GM23338 (cell line): ENCODE data around the gene FCER2. TPM values are rescaled to one million over a fixed set of nuclear protein-coding genes. Genes with fewer than 3 reads are reported as not detected.

Experiments
- ATAC-seq: fragments of 200-7000 bp; cut with Tn5 transposase; 3 replicates; pipeline ENCODE4 v1.9.1; 2020
- DNase-seq: peaks from one replicate; pipeline ENCODE4 v3.0.0-alpha.2; 2015; ENCODE audit warnings: low spot score
- H2AFZ ChIP-seq: fragments of 200-600 bp; sonication (generic); 2 replicates; pipeline ENCODE4 v1.8.0; 2016; ENCODE audit warnings: antibody characterized with exemption, mild to moderate bottlenecking, moderate library complexity
- H3F3A ChIP-seq: fragments of 200-600 bp; sonication (generic); replicated peaks from 2 replicates; pipeline ENCODE4 v1.8.0; 2017; ENCODE audit warnings: antibody characterized with exemption, mixed run types, low read depth
- H3K27ac ChIP-seq: fragments of 200-600 bp; sonication (generic); 2 replicates; pipeline ENCODE4 v1.6.1; 2016; ENCODE audit warnings: low read depth
- H3K27me3 ChIP-seq: fragments of 200-600 bp; sonication (generic); 2 replicates; pipeline ENCODE4 v1.8.0; 2016; ENCODE audit warnings: mild to moderate bottlenecking, mixed run types, moderate library complexity; ENCODE audit not compliant: insufficient read depth
- H3K36me3 ChIP-seq: fragments of 200-600 bp; sonication (generic); 2 replicates; pipeline ENCODE4 v1.8.0; 2016; ENCODE audit warnings: mild to moderate bottlenecking; ENCODE audit not compliant: insufficient read depth
- H3K4me1 ChIP-seq: fragments of 200-600 bp; sonication (generic); 2 replicates; pipeline ENCODE4 v1.8.0; 2016; ENCODE audit warnings: mild to moderate bottlenecking, moderate library complexity; ENCODE audit not compliant: insufficient read depth
- H3K4me2 ChIP-seq: fragments of 200-600 bp; sonication (generic); 2 replicates; pipeline ENCODE4 v1.7.1; 2017; ENCODE audit warnings: mixed run types
- H3K4me3 ChIP-seq: fragments of 200-600 bp; sonication (generic); 2 replicates; pipeline ENCODE4 v1.6.1; 2016; ENCODE audit warnings: mixed run types
- H3K79me2 ChIP-seq: fragments of 200-600 bp; sonication (generic); replicated peaks from 2 replicates; pipeline ENCODE4 v1.8.0; 2017; ENCODE audit warnings: mild to moderate bottlenecking; ENCODE audit not compliant: insufficient read depth
- H3K9me2 ChIP-seq: fragments of 200-600 bp; sonication (generic); 2 replicates; pipeline ENCODE4 v1.8.0; 2017; ENCODE audit not compliant: insufficient read depth
- H4K20me1 ChIP-seq: fragments of 200-600 bp; sonication (generic); replicated peaks from 2 replicates; pipeline ENCODE4 v1.8.0; 2017; ENCODE audit warnings: mild to moderate bottlenecking; ENCODE audit not compliant: insufficient read depth
- H3K27ac Mint-ChIP-seq: 2 replicates; pipeline ENCODE4 v1.8.0; 2020; ENCODE audit warnings: inconsistent platforms, mild to moderate bottlenecking, moderate library complexity, mixed read lengths
- H3K27me3 Mint-ChIP-seq: 3 replicates; pipeline ENCODE4 v1.8.0; 2022; ENCODE audit warnings: low read depth, mild to moderate bottlenecking, moderate library complexity, mixed read lengths, inconsistent platforms; ENCODE audit not compliant: insufficient read depth, poor library complexity
- H3K36me3 Mint-ChIP-seq: 3 replicates; pipeline ENCODE4 v1.8.0; 2021; ENCODE audit warnings: low read depth, mild to moderate bottlenecking, inconsistent platforms, moderate library complexity, mixed read lengths
- H3K4me1 Mint-ChIP-seq: 3 replicates; pipeline ENCODE4 v1.8.0; 2020; ENCODE audit warnings: mild to moderate bottlenecking, inconsistent platforms, mixed read lengths
- H3K4me3 Mint-ChIP-seq: 3 replicates; pipeline ENCODE4 v1.8.0; 2021; ENCODE audit warnings: moderate library complexity, mild to moderate bottlenecking, inconsistent platforms, mixed read lengths
- H3K9me3 Mint-ChIP-seq: 3 replicates; pipeline ENCODE4 v1.8.0; 2020; ENCODE audit warnings: moderate library complexity, mild to moderate bottlenecking, inconsistent platforms, mixed read lengths
- CREB1 ChIP-seq: fragments of 250-450 bp; sonication (Bioruptor Pico); IDR thresholded peaks from 2 replicates; pipeline ENCODE4 v1.5.0; 2020; ENCODE audit warnings: low read depth, mild to moderate bottlenecking, moderate library complexity
- EZH2 ChIP-seq: fragments of 200-600 bp; sonication (generic); IDR thresholded peaks from one replicate; pipeline ENCODE4 v1.8.0; 2017; ENCODE audit warnings: antibody characterized with exemption, mild to moderate bottlenecking, low read depth; ENCODE audit not compliant: unreplicated experiment
- EZH2phosphoT487 ChIP-seq: fragments of 200-600 bp; sonication (generic); IDR thresholded peaks from one replicate; pipeline ENCODE4 v1.8.1; 2018; ENCODE audit warnings: antibody characterized with exemption; ENCODE audit not compliant: unreplicated experiment
- NANOG ChIP-seq: IDR thresholded peaks from 2 replicates; pipeline ENCODE4 v1.6.1; 2016; ENCODE audit warnings: antibody characterized with exemption, borderline replicate concordance
- POLR2AphosphoS5 ChIP-seq: IDR thresholded peaks from 2 replicates; pipeline ENCODE4 v1.6.1; 2016; ENCODE audit warnings: antibody characterized with exemption, low read depth
- ZNF114 ChIP-seq: fragments of 250-450 bp; sonication (Bioruptor Pico); IDR thresholded peaks from 2 replicates; pipeline ENCODE4 v1.5.0; 2020; ENCODE audit warnings: mild to moderate bottlenecking, moderate library complexity
- ZNF331 ChIP-seq: fragments of 250-450 bp; sonication (Bioruptor Pico); IDR thresholded peaks from 2 replicates; pipeline ENCODE4 v1.5.0; 2020; ENCODE audit warnings: low read depth, mild to moderate bottlenecking, moderate library complexity
- polyA plus RNA-seq: library from polyadenylated mRNA; unstranded; fragments of >200 nt; fragmentation: Nextera tagmentation; extraction: Ambion mirVana; gene quantifications from 2 replicates; pipeline ENCODE4 v1.2.1, GENCODE V29; 2016
- total RNA-seq: library from RNA; depleted of rRNA; stranded (reverse); fragments of >200 nt; shearing (Covaris generic); gene quantifications from 2 replicates; pipeline ENCODE4 v1.2.3, GENCODE V29; 2014
- TF ChIP-seq, protein P1 (sequence below): IDR thresholded peaks from one replicate; pipeline ENCODE4 v1.6.1; 2018; ENCODE audit warnings: antibody characterized with exemption; ENCODE audit not compliant: unreplicated experiment
- TF ChIP-seq, protein P2 (sequence below): fragments of 250-450 bp; sonication (Bioruptor Pico); IDR thresholded peaks from 2 replicates; pipeline ENCODE4 v1.5.0; 2020; ENCODE audit warnings: mild to moderate bottlenecking, moderate library complexity
- TF ChIP-seq, protein P3 (sequence below): IDR thresholded peaks from 2 replicates; pipeline ENCODE4 v1.6.1; 2016; ENCODE audit warnings: antibody characterized with exemption
- TF ChIP-seq, protein P4 (sequence below), 2 experiments: fragments of 200-600 bp in 1 of 2; sonication (generic) in 1 of 2; conservative IDR thresholded peaks; 2 replicates each; pipeline versions ENCODE4 v1.5.1 to v1.6.1; 2016 to 2017; ENCODE audit warnings: antibody characterized with exemption in 2 of 2, low read depth in 2 of 2, mild to moderate bottlenecking in 2 of 2, moderate library complexity in 1 of 2

Gene FCER2
- total and polyA plus RNA-seq, 2 experiments from 2014 or later, result 0.29 TPM; not detected in 1

DNA sequence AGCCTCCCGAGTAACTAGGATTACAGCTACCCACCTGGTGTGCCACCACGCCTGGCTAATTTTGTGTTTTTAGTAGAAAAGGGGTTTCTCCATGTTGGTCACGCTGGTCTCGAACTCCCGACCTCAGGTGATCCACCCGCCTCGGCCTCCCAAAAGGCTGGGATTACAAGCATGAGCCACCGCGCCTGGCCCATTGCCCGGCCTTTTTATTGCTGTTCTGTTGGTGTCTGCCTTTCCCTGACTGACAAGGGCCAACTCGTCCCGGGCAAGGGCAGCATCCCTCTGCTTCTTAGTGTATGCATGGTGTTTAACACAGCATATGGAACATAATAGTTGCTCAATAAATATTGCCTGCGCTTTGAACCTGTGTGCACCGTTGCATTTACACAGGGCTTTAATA lies 39.3 kb downstream of the FCER2 start:
- no peak overlapping the region for H2AFZ ChIP-seq
- Mint-ChIP-seq H3K36me3 (no peaks in the 10 kb centered on the region), H3K4me1 (no peaks in the 10 kb centered on the region), H3K4me3 (no peak overlapping the region), H3K9me3 (peaks cover 6% of the 10 kb centered on the region; the same call in 2 of the 3 replicates), H3K27me3 (peaks cover 9% of the 10 kb centered on the region), H3K27ac (no peak overlapping the region)
- H3F3A ChIP-seq, result no peaks in the 10 kb centered on the region
- H3K4me2 ChIP-seq, result no peak overlapping the region
- no peaks in the 10 kb centered on the region for H3K4me1 ChIP-seq
- ATAC-seq (no peak), DNase-seq (no peak)
- H3K4me3 ChIP-seq, result no peak overlapping the region
- TF ChIP-seq ZNF114 (CRISPR knock-in tag) (no peak), ZNF331 (CRISPR knock-in tag) (no peak), POLR2AphosphoS5 (no peak), CREB1 (no peak), EZH2 (no peak), NANOG (no peak), EZH2phosphoT487 (no peak)
- TF ChIP-seq, protein P1, sequence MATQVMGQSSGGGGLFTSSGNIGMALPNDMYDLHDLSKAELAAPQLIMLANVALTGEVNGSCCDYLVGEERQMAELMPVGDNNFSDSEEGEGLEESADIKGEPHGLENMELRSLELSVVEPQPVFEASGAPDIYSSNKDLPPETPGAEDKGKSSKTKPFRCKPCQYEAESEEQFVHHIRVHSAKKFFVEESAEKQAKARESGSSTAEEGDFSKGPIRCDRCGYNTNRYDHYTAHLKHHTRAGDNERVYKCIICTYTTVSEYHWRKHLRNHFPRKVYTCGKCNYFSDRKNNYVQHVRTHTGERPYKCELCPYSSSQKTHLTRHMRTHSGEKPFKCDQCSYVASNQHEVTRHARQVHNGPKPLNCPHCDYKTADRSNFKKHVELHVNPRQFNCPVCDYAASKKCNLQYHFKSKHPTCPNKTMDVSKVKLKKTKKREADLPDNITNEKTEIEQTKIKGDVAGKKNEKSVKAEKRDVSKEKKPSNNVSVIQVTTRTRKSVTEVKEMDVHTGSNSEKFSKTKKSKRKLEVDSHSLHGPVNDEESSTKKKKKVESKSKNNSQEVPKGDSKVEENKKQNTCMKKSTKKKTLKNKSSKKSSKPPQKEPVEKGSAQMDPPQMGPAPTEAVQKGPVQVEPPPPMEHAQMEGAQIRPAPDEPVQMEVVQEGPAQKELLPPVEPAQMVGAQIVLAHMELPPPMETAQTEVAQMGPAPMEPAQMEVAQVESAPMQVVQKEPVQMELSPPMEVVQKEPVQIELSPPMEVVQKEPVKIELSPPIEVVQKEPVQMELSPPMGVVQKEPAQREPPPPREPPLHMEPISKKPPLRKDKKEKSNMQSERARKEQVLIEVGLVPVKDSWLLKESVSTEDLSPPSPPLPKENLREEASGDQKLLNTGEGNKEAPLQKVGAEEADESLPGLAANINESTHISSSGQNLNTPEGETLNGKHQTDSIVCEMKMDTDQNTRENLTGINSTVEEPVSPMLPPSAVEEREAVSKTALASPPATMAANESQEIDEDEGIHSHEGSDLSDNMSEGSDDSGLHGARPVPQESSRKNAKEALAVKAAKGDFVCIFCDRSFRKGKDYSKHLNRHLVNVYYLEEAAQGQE, result no peak
- TF ChIP-seq, protein P2, sequence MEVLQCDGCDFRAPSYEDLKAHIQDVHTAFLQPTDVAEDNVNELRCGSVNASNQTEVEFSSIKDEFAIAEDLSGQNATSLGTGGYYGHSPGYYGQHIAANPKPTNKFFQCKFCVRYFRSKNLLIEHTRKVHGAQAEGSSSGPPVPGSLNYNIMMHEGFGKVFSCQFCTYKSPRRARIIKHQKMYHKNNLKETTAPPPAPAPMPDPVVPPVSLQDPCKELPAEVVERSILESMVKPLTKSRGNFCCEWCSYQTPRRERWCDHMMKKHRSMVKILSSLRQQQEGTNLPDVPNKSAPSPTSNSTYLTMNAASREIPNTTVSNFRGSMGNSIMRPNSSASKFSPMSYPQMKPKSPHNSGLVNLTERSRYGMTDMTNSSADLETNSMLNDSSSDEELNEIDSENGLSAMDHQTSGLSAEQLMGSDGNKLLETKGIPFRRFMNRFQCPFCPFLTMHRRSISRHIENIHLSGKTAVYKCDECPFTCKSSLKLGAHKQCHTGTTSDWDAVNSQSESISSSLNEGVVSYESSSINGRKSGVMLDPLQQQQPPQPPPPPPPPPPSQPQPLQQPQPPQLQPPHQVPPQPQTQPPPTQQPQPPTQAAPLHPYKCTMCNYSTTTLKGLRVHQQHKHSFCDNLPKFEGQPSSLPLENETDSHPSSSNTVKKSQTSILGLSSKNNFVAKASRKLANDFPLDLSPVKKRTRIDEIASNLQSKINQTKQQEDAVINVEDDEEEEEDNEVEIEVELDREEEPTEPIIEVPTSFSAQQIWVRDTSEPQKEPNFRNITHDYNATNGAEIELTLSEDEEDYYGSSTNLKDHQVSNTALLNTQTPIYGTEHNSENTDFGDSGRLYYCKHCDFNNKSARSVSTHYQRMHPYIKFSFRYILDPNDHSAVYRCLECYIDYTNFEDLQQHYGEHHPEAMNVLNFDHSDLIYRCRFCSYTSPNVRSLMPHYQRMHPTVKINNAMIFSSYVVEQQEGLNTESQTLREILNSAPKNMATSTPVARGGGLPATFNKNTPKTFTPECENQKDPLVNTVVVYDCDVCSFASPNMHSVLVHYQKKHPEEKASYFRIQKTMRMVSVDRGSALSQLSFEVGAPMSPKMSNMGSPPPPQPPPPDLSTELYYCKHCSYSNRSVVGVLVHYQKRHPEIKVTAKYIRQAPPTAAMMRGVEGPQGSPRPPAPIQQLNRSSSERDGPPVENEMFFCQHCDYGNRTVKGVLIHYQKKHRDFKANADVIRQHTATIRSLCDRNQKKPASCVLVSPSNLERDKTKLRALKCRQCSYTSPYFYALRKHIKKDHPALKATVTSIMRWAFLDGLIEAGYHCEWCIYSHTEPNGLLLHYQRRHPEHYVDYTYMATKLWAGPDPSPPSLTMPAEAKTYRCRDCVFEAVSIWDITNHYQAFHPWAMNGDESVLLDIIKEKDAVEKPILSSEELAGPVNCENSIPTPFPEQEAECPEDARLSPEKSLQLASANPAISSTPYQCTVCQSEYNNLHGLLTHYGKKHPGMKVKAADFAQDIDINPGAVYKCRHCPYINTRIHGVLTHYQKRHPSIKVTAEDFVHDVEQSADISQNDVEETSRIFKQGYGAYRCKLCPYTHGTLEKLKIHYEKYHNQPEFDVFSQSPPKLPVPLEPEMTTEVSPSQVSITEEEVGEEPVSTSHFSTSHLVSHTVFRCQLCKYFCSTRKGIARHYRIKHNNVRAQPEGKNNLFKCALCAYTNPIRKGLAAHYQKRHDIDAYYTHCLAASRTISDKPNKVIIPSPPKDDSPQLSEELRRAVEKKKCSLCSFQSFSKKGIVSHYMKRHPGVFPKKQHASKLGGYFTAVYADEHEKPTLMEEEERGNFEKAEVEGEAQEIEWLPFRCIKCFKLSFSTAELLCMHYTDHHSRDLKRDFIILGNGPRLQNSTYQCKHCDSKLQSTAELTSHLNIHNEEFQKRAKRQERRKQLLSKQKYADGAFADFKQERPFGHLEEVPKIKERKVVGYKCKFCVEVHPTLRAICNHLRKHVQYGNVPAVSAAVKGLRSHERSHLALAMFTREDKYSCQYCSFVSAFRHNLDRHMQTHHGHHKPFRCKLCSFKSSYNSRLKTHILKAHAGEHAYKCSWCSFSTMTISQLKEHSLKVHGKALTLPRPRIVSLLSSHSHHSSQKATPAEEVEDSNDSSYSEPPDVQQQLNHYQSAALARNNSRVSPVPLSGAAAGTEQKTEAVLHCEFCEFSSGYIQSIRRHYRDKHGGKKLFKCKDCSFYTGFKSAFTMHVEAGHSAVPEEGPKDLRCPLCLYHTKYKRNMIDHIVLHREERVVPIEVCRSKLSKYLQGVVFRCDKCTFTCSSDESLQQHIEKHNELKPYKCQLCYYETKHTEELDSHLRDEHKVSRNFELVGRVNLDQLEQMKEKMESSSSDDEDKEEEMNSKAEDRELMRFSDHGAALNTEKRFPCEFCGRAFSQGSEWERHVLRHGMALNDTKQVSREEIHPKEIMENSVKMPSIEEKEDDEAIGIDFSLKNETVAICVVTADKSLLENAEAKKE (CRISPR knock-in tag), result no peak
- TF ChIP-seq, protein P3, sequence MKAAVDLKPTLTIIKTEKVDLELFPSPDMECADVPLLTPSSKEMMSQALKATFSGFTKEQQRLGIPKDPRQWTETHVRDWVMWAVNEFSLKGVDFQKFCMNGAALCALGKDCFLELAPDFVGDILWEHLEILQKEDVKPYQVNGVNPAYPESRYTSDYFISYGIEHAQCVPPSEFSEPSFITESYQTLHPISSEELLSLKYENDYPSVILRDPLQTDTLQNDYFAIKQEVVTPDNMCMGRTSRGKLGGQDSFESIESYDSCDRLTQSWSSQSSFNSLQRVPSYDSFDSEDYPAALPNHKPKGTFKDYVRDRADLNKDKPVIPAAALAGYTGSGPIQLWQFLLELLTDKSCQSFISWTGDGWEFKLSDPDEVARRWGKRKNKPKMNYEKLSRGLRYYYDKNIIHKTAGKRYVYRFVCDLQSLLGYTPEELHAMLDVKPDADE, result no peak
- TF ChIP-seq, protein P4, sequence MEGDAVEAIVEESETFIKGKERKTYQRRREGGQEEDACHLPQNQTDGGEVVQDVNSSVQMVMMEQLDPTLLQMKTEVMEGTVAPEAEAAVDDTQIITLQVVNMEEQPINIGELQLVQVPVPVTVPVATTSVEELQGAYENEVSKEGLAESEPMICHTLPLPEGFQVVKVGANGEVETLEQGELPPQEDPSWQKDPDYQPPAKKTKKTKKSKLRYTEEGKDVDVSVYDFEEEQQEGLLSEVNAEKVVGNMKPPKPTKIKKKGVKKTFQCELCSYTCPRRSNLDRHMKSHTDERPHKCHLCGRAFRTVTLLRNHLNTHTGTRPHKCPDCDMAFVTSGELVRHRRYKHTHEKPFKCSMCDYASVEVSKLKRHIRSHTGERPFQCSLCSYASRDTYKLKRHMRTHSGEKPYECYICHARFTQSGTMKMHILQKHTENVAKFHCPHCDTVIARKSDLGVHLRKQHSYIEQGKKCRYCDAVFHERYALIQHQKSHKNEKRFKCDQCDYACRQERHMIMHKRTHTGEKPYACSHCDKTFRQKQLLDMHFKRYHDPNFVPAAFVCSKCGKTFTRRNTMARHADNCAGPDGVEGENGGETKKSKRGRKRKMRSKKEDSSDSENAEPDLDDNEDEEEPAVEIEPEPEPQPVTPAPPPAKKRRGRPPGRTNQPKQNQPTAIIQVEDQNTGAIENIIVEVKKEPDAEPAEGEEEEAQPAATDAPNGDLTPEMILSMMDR (conservative IDR thresholded peaks at IDR 0.05; ENCODE audit: low read depth in 2 of 2), result no peak
- no peaks in the 10 kb centered on the region for H3K36me3 ChIP-seq
- no peaks in the 10 kb centered on the region for H4K20me1 ChIP-seq
- H3K79me2 ChIP-seq, result no peaks in the 10 kb centered on the region
- peaks cover 6% of the 10 kb centered on the region; the same call in 1 of the 2 replicates for H3K27me3 ChIP-seq
- H3K9me2 ChIP-seq, result no peaks in the 10 kb centered on the region
- H3K27ac ChIP-seq, result no peak overlapping the region
